Fibroblast of lung (primary cell): ENCODE results near the gene ONECUT3.

Source experiments
- CTCF ChIP-seq, 2 donors: IDR thresholded peaks in 1 of 2; conservative IDR thresholded peaks in 1 of 2; 1 replicate in 1 of 2; 2 replicates in 1 of 2; pipeline ENCODE4 v1.5.1; 2011 to 2012; ENCODE audit warnings: low read length in 2 of 2, control low read depth in 1 of 2, inconsistent platforms in 1 of 2, low read depth in 1 of 2, mild to moderate bottlenecking in 1 of 2
- EZH2 ChIP-seq: IDR thresholded peaks from 2 replicates; pipeline ENCODE4 v1.5.1; 2012; ENCODE audit warnings: low read length, control low read depth, mild to moderate bottlenecking; ENCODE audit errors: missing control alignments

GRCh38 chr19:1770866-1771576, 17.7 kb downstream of the ONECUT3 start:
- no peak for TF ChIP-seq CTCF (conservative IDR thresholded peaks at IDR 0.05 in 1 of 2, IDR thresholded peaks at IDR 0.05 in 1 of 2; ENCODE audit: low read depth in 1 of 2, low read length in 2 of 2)
- no peak for TF ChIP-seq EZH2
